GM23338 (cell line): ENCODE data around the gene MS4A18. TPM values are rescaled to one million over a fixed set of nuclear protein-coding genes. Genes with fewer than 3 reads are reported as not detected.

ENCODE experiments used
- ATAC-seq: fragments of 200-7000 bp; cut with Tn5 transposase; 3 replicates; pipeline ENCODE4 v1.9.1; 2020
- DNase-seq: peaks from one replicate; pipeline ENCODE4 v3.0.0-alpha.2; 2015; ENCODE audit warnings: low spot score
- H2AFZ ChIP-seq: fragments of 200-600 bp; sonication (generic); 2 replicates; pipeline ENCODE4 v1.8.0; 2016; ENCODE audit warnings: antibody characterized with exemption, mild to moderate bottlenecking, moderate library complexity
- H3F3A ChIP-seq: fragments of 200-600 bp; sonication (generic); replicated peaks from 2 replicates; pipeline ENCODE4 v1.8.0; 2017; ENCODE audit warnings: antibody characterized with exemption, mixed run types, low read depth
- H3K27ac ChIP-seq: fragments of 200-600 bp; sonication (generic); 2 replicates; pipeline ENCODE4 v1.6.1; 2016; ENCODE audit warnings: low read depth
- H3K27me3 ChIP-seq: fragments of 200-600 bp; sonication (generic); 2 replicates; pipeline ENCODE4 v1.8.0; 2016; ENCODE audit warnings: mild to moderate bottlenecking, mixed run types, moderate library complexity; ENCODE audit not compliant: insufficient read depth
- H3K36me3 ChIP-seq: fragments of 200-600 bp; sonication (generic); 2 replicates; pipeline ENCODE4 v1.8.0; 2016; ENCODE audit warnings: mild to moderate bottlenecking; ENCODE audit not compliant: insufficient read depth
- H3K4me1 ChIP-seq: fragments of 200-600 bp; sonication (generic); 2 replicates; pipeline ENCODE4 v1.8.0; 2016; ENCODE audit warnings: mild to moderate bottlenecking, moderate library complexity; ENCODE audit not compliant: insufficient read depth
- H3K4me2 ChIP-seq: fragments of 200-600 bp; sonication (generic); 2 replicates; pipeline ENCODE4 v1.7.1; 2017; ENCODE audit warnings: mixed run types
- H3K4me3 ChIP-seq: fragments of 200-600 bp; sonication (generic); 2 replicates; pipeline ENCODE4 v1.6.1; 2016; ENCODE audit warnings: mixed run types
- H3K79me2 ChIP-seq: fragments of 200-600 bp; sonication (generic); replicated peaks from 2 replicates; pipeline ENCODE4 v1.8.0; 2017; ENCODE audit warnings: mild to moderate bottlenecking; ENCODE audit not compliant: insufficient read depth
- H3K9me2 ChIP-seq: fragments of 200-600 bp; sonication (generic); 2 replicates; pipeline ENCODE4 v1.8.0; 2017; ENCODE audit not compliant: insufficient read depth
- H4K20me1 ChIP-seq: fragments of 200-600 bp; sonication (generic); replicated peaks from 2 replicates; pipeline ENCODE4 v1.8.0; 2017; ENCODE audit warnings: mild to moderate bottlenecking; ENCODE audit not compliant: insufficient read depth
- H3K27ac Mint-ChIP-seq: 2 replicates; pipeline ENCODE4 v1.8.0; 2020; ENCODE audit warnings: inconsistent platforms, mild to moderate bottlenecking, moderate library complexity, mixed read lengths
- H3K27me3 Mint-ChIP-seq: 3 replicates; pipeline ENCODE4 v1.8.0; 2022; ENCODE audit warnings: low read depth, mild to moderate bottlenecking, moderate library complexity, mixed read lengths, inconsistent platforms; ENCODE audit not compliant: insufficient read depth, poor library complexity
- H3K36me3 Mint-ChIP-seq: 3 replicates; pipeline ENCODE4 v1.8.0; 2021; ENCODE audit warnings: low read depth, mild to moderate bottlenecking, inconsistent platforms, moderate library complexity, mixed read lengths
- H3K4me1 Mint-ChIP-seq: 3 replicates; pipeline ENCODE4 v1.8.0; 2020; ENCODE audit warnings: mild to moderate bottlenecking, inconsistent platforms, mixed read lengths
- H3K4me3 Mint-ChIP-seq: 3 replicates; pipeline ENCODE4 v1.8.0; 2021; ENCODE audit warnings: moderate library complexity, mild to moderate bottlenecking, inconsistent platforms, mixed read lengths
- H3K9me3 Mint-ChIP-seq: 3 replicates; pipeline ENCODE4 v1.8.0; 2020; ENCODE audit warnings: moderate library complexity, mild to moderate bottlenecking, inconsistent platforms, mixed read lengths
- CREB1 ChIP-seq: fragments of 250-450 bp; sonication (Bioruptor Pico); IDR thresholded peaks from 2 replicates; pipeline ENCODE4 v1.5.0; 2020; ENCODE audit warnings: low read depth, mild to moderate bottlenecking, moderate library complexity
- EZH2 ChIP-seq: fragments of 200-600 bp; sonication (generic); IDR thresholded peaks from one replicate; pipeline ENCODE4 v1.8.0; 2017; ENCODE audit warnings: antibody characterized with exemption, mild to moderate bottlenecking, low read depth; ENCODE audit not compliant: unreplicated experiment
- EZH2phosphoT487 ChIP-seq: fragments of 200-600 bp; sonication (generic); IDR thresholded peaks from one replicate; pipeline ENCODE4 v1.8.1; 2018; ENCODE audit warnings: antibody characterized with exemption; ENCODE audit not compliant: unreplicated experiment
- JUNB ChIP-seq: IDR thresholded peaks from one replicate; pipeline ENCODE4 v1.6.1; 2016; ENCODE audit warnings: antibody characterized with exemption; ENCODE audit not compliant: unreplicated experiment
- NANOG ChIP-seq: IDR thresholded peaks from 2 replicates; pipeline ENCODE4 v1.6.1; 2016; ENCODE audit warnings: antibody characterized with exemption, borderline replicate concordance
- POLR2AphosphoS5 ChIP-seq: IDR thresholded peaks from 2 replicates; pipeline ENCODE4 v1.6.1; 2016; ENCODE audit warnings: antibody characterized with exemption, low read depth
- STAT1 ChIP-seq: IDR thresholded peaks from one replicate; pipeline ENCODE4 v1.6.1; 2016; ENCODE audit warnings: antibody characterized with exemption; ENCODE audit not compliant: unreplicated experiment
- ZNF331 ChIP-seq: fragments of 250-450 bp; sonication (Bioruptor Pico); IDR thresholded peaks from 2 replicates; pipeline ENCODE4 v1.5.0; 2020; ENCODE audit warnings: low read depth, mild to moderate bottlenecking, moderate library complexity
- polyA plus RNA-seq: library from polyadenylated mRNA; unstranded; fragments of >200 nt; fragmentation: Nextera tagmentation; extraction: Ambion mirVana; gene quantifications from 2 replicates; pipeline ENCODE4 v1.2.1, GENCODE V29; 2016
- total RNA-seq: library from RNA; depleted of rRNA; stranded (reverse); fragments of >200 nt; shearing (Covaris generic); gene quantifications from 2 replicates; pipeline ENCODE4 v1.2.3, GENCODE V29; 2014
- TF ChIP-seq, protein P1 (sequence below): IDR thresholded peaks from one replicate; pipeline ENCODE4 v1.6.1; 2018; ENCODE audit warnings: antibody characterized with exemption; ENCODE audit not compliant: unreplicated experiment
- TF ChIP-seq, protein P2 (sequence below): IDR thresholded peaks from 2 replicates; pipeline ENCODE4 v1.6.1; 2016; ENCODE audit warnings: antibody characterized with exemption
- TF ChIP-seq, protein P3 (sequence below), 2 experiments: fragments of 200-600 bp in 1 of 2; sonication (generic) in 1 of 2; conservative IDR thresholded peaks; 2 replicates each; pipeline versions ENCODE4 v1.5.1 to v1.6.1; 2016 to 2017; ENCODE audit warnings: antibody characterized with exemption in 2 of 2, low read depth in 2 of 2, mild to moderate bottlenecking in 2 of 2, moderate library complexity in 1 of 2

The MS4A18 gene
- total and polyA plus RNA-seq, 2 experiments from 2014 or later = not detected

DNA sequence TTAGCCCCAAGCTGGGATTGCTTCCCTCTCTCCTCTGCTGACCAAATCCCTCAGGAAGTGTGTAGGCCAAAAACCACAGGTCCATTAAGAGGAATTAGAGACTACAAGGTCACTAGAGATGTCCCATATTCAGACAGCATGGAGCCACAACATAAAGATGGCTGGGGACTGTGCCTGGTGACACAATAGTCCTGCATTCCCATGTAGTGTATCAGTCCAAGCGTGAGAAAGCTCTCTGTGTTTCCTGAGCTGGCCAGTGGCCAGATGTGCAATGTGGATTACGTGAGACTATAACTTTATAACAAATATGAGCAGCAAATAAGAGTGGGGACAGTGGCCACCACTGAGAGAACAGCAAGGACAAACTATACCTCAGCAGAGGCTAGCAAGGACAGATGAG, 53.1 kb downstream of the MS4A18 start (continued):
- TF ChIP-seq STAT1 (no peak), NANOG (no peak), EZH2 (no peak)
- TF ChIP-seq, protein P1, sequence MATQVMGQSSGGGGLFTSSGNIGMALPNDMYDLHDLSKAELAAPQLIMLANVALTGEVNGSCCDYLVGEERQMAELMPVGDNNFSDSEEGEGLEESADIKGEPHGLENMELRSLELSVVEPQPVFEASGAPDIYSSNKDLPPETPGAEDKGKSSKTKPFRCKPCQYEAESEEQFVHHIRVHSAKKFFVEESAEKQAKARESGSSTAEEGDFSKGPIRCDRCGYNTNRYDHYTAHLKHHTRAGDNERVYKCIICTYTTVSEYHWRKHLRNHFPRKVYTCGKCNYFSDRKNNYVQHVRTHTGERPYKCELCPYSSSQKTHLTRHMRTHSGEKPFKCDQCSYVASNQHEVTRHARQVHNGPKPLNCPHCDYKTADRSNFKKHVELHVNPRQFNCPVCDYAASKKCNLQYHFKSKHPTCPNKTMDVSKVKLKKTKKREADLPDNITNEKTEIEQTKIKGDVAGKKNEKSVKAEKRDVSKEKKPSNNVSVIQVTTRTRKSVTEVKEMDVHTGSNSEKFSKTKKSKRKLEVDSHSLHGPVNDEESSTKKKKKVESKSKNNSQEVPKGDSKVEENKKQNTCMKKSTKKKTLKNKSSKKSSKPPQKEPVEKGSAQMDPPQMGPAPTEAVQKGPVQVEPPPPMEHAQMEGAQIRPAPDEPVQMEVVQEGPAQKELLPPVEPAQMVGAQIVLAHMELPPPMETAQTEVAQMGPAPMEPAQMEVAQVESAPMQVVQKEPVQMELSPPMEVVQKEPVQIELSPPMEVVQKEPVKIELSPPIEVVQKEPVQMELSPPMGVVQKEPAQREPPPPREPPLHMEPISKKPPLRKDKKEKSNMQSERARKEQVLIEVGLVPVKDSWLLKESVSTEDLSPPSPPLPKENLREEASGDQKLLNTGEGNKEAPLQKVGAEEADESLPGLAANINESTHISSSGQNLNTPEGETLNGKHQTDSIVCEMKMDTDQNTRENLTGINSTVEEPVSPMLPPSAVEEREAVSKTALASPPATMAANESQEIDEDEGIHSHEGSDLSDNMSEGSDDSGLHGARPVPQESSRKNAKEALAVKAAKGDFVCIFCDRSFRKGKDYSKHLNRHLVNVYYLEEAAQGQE = no peak
- TF ChIP-seq, protein P2, sequence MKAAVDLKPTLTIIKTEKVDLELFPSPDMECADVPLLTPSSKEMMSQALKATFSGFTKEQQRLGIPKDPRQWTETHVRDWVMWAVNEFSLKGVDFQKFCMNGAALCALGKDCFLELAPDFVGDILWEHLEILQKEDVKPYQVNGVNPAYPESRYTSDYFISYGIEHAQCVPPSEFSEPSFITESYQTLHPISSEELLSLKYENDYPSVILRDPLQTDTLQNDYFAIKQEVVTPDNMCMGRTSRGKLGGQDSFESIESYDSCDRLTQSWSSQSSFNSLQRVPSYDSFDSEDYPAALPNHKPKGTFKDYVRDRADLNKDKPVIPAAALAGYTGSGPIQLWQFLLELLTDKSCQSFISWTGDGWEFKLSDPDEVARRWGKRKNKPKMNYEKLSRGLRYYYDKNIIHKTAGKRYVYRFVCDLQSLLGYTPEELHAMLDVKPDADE = no peak
- TF ChIP-seq, protein P3, sequence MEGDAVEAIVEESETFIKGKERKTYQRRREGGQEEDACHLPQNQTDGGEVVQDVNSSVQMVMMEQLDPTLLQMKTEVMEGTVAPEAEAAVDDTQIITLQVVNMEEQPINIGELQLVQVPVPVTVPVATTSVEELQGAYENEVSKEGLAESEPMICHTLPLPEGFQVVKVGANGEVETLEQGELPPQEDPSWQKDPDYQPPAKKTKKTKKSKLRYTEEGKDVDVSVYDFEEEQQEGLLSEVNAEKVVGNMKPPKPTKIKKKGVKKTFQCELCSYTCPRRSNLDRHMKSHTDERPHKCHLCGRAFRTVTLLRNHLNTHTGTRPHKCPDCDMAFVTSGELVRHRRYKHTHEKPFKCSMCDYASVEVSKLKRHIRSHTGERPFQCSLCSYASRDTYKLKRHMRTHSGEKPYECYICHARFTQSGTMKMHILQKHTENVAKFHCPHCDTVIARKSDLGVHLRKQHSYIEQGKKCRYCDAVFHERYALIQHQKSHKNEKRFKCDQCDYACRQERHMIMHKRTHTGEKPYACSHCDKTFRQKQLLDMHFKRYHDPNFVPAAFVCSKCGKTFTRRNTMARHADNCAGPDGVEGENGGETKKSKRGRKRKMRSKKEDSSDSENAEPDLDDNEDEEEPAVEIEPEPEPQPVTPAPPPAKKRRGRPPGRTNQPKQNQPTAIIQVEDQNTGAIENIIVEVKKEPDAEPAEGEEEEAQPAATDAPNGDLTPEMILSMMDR (conservative IDR thresholded peaks at IDR 0.05; ENCODE audit: low read depth in 2 of 2) = no peak

DNA sequence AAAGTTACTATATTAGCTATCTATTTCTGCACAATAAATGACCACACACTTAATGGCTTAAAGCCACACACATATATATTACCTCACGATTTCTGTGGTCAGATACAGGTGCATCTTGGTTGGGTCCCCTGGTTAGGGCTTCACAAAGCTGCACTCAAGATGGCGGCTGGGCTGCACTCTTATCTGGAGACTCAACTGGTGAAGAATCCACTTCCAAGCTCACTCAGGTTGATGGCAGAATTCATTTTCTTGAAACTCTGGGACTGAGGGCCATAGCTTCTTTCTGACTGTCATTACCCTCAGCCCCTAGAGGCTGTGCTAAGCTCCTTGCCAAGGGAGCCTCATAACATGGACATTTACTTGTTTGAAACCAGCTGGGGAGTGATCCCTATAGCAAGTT, 55.5 kb downstream of the MS4A18 start:
- no peaks in the 10 kb centered on the region for H3K36me3 Mint-ChIP-seq
- no peak overlapping the region for H3K4me3 Mint-ChIP-seq
- no peaks in the 10 kb centered on the region for H3K36me3 ChIP-seq
- peaks cover 4% of the 10 kb centered on the region; the same call in 1 of the 2 replicates for H3K9me2 ChIP-seq
- no peaks in the 10 kb centered on the region for H4K20me1 ChIP-seq
- H3K4me1 ChIP-seq = no peaks in the 10 kb centered on the region
- ATAC-seq (no peak), DNase-seq (no peak)
- no peaks in the 10 kb centered on the region for H3K27me3 Mint-ChIP-seq
- no peak overlapping the region for H3K4me3 ChIP-seq
- H3K4me1 Mint-ChIP-seq = peaks cover 9% of the 10 kb centered on the region; the same call in 2 of the 3 replicates
- H3K27ac Mint-ChIP-seq = no peak overlapping the region
- H3K4me2 ChIP-seq = no peak overlapping the region
- H3F3A ChIP-seq = no peaks in the 10 kb centered on the region
- no peaks in the 10 kb centered on the region; the same call in 2 of the 3 replicates for H3K9me3 Mint-ChIP-seq
- H3K27me3 ChIP-seq = no peaks in the 10 kb centered on the region
- H3K27ac ChIP-seq = no peak overlapping the region
- H3K79me2 ChIP-seq = no peaks in the 10 kb centered on the region
- no peak overlapping the region for H2AFZ ChIP-seq
- TF ChIP-seq STAT1 (no peak), EZH2phosphoT487 (no peak), ZNF331 (CRISPR knock-in tag) (no peak), POLR2AphosphoS5 (no peak), JUNB (no peak), NANOG (no peak), CREB1 (CRISPR knock-in tag) (no peak), EZH2 (no peak)
- TF ChIP-seq, protein P1 = no peak
- TF ChIP-seq, protein P3 (conservative IDR thresholded peaks at IDR 0.05; ENCODE audit: low read depth in 2 of 2) = no peak
- TF ChIP-seq, protein P2 = no peak
